A673 (cell line): ENCODE results near the gene CAPN5. TPM values are rescaled to one million over a fixed set of nuclear protein-coding genes. Genes with fewer than 3 reads are reported as not detected.

Source experiments
- BruUV-seq: library from RNA; stranded (reverse); fragments of 400-500 nt; replicated peaks from 2 replicates; lab custom pipeline; 2021; lab: Mats Ljungman, UMichigan
- CTCF ChIA-PET: fragments of 300-600 bp; sonication (Branson Sonifier 250); formaldehyde crosslinking; loops from one replicate; lab custom pipeline; 2022; ENCODE audit warnings: antibody characterized with exemption; lab: Charles Lee
- POLR2A ChIA-PET: fragments of 300-600 bp; sonication (Branson Sonifier 250); formaldehyde crosslinking; loops from one replicate; lab custom pipeline; 2022; ENCODE audit warnings: antibody characterized with exemption; ENCODE audit not compliant: low non-redundant PET; lab: Charles Lee
- DNase-seq: peaks from one replicate; pipeline ENCODE4 v3.0.0-alpha.2; 2015; ENCODE audit warnings: low spot score
- H3K27ac ChIP-seq: fragments of 200-600 bp; sonication (generic); 2 replicates; pipeline ENCODE4 v1.5.1; 2016; ENCODE audit warnings: mixed run types, low read depth, mild to moderate bottlenecking, mixed read lengths, antibody characterized with exemption, low read length; ENCODE audit not compliant: poor library complexity, severe bottlenecking
- H3K27me3 ChIP-seq: fragments of 200-600 bp; sonication (generic); replicated peaks from 2 replicates; pipeline ENCODE4 v1.6.1; 2017; ENCODE audit warnings: mixed run types, low read depth, mild to moderate bottlenecking, mixed read lengths, antibody characterized with exemption, low read length; ENCODE audit not compliant: insufficient read depth, poor library complexity
- H3K36me3 ChIP-seq: fragments of 200-600 bp; sonication (generic); 2 replicates; pipeline ENCODE4 v1.6.1; 2016; ENCODE audit warnings: mixed run types, mild to moderate bottlenecking, mixed read lengths, antibody characterized with exemption, low read length; ENCODE audit not compliant: insufficient read depth, poor library complexity, severe bottlenecking
- H3K4me1 ChIP-seq: fragments of 200-600 bp; sonication (generic); 2 replicates; pipeline ENCODE4 v1.6.1; 2017; ENCODE audit warnings: mixed run types, mild to moderate bottlenecking, mixed read lengths, antibody characterized with exemption, low read length; ENCODE audit not compliant: insufficient read depth, poor library complexity, severe bottlenecking
- H3K4me3 ChIP-seq: fragments of 200-600 bp; sonication (generic); 2 replicates; pipeline ENCODE4 v1.5.1; 2016; ENCODE audit warnings: low read depth, mixed run types, mild to moderate bottlenecking, mixed read lengths, low read length; ENCODE audit not compliant: poor library complexity, severe bottlenecking
- H3K9me3 ChIP-seq: fragments of 200-600 bp; sonication (generic); 2 replicates; pipeline ENCODE4 v1.6.1; 2016; ENCODE audit warnings: mixed run types, low read depth, mild to moderate bottlenecking, mixed read lengths, antibody characterized with exemption, low read length; ENCODE audit not compliant: poor library complexity, severe bottlenecking
- CTCF ChIP-seq: fragments of 300-800, 200-600 bp; sonication (generic); conservative IDR thresholded peaks from 2 replicates; pipeline ENCODE4 v1.5.1; 2017; ENCODE audit warnings: low read depth, mild to moderate bottlenecking, antibody characterized with exemption, low read length, moderate library complexity, mixed read lengths
- EZH2 ChIP-seq: fragments of 200-600 bp; sonication (generic); IDR thresholded peaks from 2 replicates; pipeline ENCODE4 v1.6.1; 2017; ENCODE audit warnings: borderline replicate concordance, low read depth, mild to moderate bottlenecking, mixed read lengths, antibody characterized with exemption, low read length; ENCODE audit not compliant: poor library complexity, severe bottlenecking
- intact Hi-C: fragments of 100-400 bp; cut with micrococcal nuclease; formaldehyde crosslinking; loops from one replicate; pipeline ENCODE4 v1.10.0; 2022; ENCODE audit not compliant: unreplicated experiment
- total RNA-seq: library from RNA; stranded (reverse); gene quantifications from 2 replicates; pipeline ENCODE4 v1.2.3, GENCODE V29; 2021

Gene CAPN5
- total RNA-seq, 1 experiment from 2014 or later = 4.3 TPM

- BruUV-seq = no TSS peak
- Histone ChIP-seq H3K4me1 (no peaks in the 10 kb centered on the region), H3K27ac (no peak overlapping the region), H3K9me3 (no peaks in the 10 kb centered on the region), H3K36me3 (no peaks in the 10 kb centered on the region), H3K27me3 (no peaks in the 10 kb centered on the region), H3K4me3 (no peak overlapping the region)
- CTCF ChIA-PET = no interaction called here
- no peak for DNase-seq
- intact Hi-C loops = no loop called here
- TF ChIP-seq EZH2 (no peak), CTCF (no peak)
- POLR2A ChIA-PET = no interaction called here
Observed at GRCh38 chr11:77071671-77072605, 5.2 kb downstream of the CAPN5 start.

- no peaks in the 10 kb centered on the region for H3K27me3 ChIP-seq
- no peaks in the 10 kb centered on the region for H3K9me3 ChIP-seq
- no peaks in the 10 kb centered on the region for H3K4me1 ChIP-seq
- H3K27ac ChIP-seq = no peak overlapping the region
- BruUV-seq = no TSS peak
- no peak for DNase-seq
- no peak overlapping the region for H3K4me3 ChIP-seq
- no peak for TF ChIP-seq EZH2
- no peak for TF ChIP-seq CTCF
- ChIA-PET CTCF (no interaction called here), POLR2A (no interaction called here)
- intact Hi-C loops = no loop called here
- H3K36me3 ChIP-seq = no peaks in the 10 kb centered on the region
Observed at GRCh38 chr11:77072851-77073327, 6.1 kb downstream of the CAPN5 start.

- no peaks in the 10 kb centered on the region for H3K9me3 ChIP-seq
- no peaks in the 10 kb centered on the region for H3K27me3 ChIP-seq
- H3K4me3 ChIP-seq = no peak overlapping the region
- ChIA-PET POLR2A (no interaction called here), CTCF (no interaction called here)
- no peaks in the 10 kb centered on the region for H3K36me3 ChIP-seq
- TF ChIP-seq EZH2 (no peak), CTCF (no peak)
- BruUV-seq = no TSS peak
- H3K27ac ChIP-seq = no peak overlapping the region
- DNase-seq = peak; percentile 21
- no peaks in the 10 kb centered on the region for H3K4me1 ChIP-seq
- intact Hi-C loops = no loop called here
Observed at GRCh38 chr11:77073328-77074001, 6.7 kb downstream of the CAPN5 start.
